GM12865 (cell line): ENCODE data around the gene FXYD4.

Experiments used
- DNase-seq: peaks from one replicate; pipeline ENCODE4 v3.0.0; 2010; ENCODE audit warnings: low read depth
- H3K4me3 ChIP-seq: 2 replicates; pipeline ENCODE4 v1.5.1; 2011; ENCODE audit warnings: mild to moderate bottlenecking, low read depth, low read length, control low read depth
- TF ChIP-seq, protein P1 (sequence below): IDR thresholded peaks from 2 replicates; pipeline ENCODE4 v1.5.1; 2011; ENCODE audit warnings: low read length, control low read depth, low read depth, inconsistent platforms; ENCODE audit not compliant: insufficient read depth; ENCODE audit errors: missing control alignments

The FXYD4 gene

DNA sequence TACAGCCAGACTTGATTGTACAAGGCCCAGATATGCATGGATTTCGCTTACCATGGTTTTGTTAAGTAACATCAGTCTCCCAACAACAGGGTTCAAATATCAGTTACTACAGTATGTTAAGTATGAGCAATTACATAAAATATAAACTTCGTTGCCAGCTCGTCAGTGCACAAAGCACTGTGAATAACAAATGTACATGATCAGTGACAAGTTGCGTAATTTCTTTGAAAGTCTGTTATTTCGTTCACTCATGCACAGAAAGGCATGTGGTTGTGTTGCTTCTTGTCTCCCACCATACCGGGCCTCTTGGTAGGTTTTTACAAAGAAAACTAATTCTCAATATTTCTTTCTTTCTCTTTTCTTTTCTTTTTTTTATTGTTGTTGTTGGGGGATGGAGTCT lies 53.0 kb downstream of the FXYD4 start:
- no peak overlapping the region for H3K4me3 ChIP-seq
- DNase-seq, result no peak
- TF ChIP-seq, protein P1, sequence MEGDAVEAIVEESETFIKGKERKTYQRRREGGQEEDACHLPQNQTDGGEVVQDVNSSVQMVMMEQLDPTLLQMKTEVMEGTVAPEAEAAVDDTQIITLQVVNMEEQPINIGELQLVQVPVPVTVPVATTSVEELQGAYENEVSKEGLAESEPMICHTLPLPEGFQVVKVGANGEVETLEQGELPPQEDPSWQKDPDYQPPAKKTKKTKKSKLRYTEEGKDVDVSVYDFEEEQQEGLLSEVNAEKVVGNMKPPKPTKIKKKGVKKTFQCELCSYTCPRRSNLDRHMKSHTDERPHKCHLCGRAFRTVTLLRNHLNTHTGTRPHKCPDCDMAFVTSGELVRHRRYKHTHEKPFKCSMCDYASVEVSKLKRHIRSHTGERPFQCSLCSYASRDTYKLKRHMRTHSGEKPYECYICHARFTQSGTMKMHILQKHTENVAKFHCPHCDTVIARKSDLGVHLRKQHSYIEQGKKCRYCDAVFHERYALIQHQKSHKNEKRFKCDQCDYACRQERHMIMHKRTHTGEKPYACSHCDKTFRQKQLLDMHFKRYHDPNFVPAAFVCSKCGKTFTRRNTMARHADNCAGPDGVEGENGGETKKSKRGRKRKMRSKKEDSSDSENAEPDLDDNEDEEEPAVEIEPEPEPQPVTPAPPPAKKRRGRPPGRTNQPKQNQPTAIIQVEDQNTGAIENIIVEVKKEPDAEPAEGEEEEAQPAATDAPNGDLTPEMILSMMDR, result no peak
